Upper lobe of left lung (tissue), 4 donors: ENCODE results near the gene KIAA1755.

Source experiments
- CTCF ChIP-seq, 6 experiments: fragments of 450-650 bp in 4 of 6; fragments of 200-600 bp in 2 of 6; sonication (generic) in 2 of 6; IDR thresholded peaks; one replicate each; pipeline ENCODE4 v1.5.1; 2016 to 2019; ENCODE audit warnings: antibody characterized with exemption in 6 of 6
- POLR2AphosphoS5 ChIP-seq, 2 donors: sonication (generic); formaldehyde crosslinking; IDR thresholded peaks; one replicate each; pipeline ENCODE4 v1.5.1; 2017; ENCODE audit warnings: antibody characterized with exemption in 2 of 2

GRCh38 chr20:38178065-38178491 lies 82.5 kb downstream of the KIAA1755 start:
- TF ChIP-seq CTCF (IDR thresholded peaks at IDR 0.05) (no peak), POLR2AphosphoS5 (IDR thresholded peaks at IDR 0.05) (no peak)
